Mesenchymal stem cell (in vitro differentiated cells and primary cell): ENCODE measurements around the gene TEDDM1.

Source experiments
- DNase-seq: peaks from one replicate; pipeline ENCODE4 v3.0.0-alpha.2; 2013
- H2AFZ ChIP-seq: one replicate; pipeline ENCODE4 v1.6.1; 2013; ENCODE audit warnings: low read depth, mild to moderate bottlenecking, control low read depth, inconsistent platforms, low read length, moderate library complexity
- H2AK5ac ChIP-seq: 2 replicates; pipeline ENCODE4 v1.6.1; 2013; ENCODE audit warnings: low read length, moderate library complexity, mild to moderate bottlenecking, inconsistent platforms; ENCODE audit not compliant: severe bottlenecking
- H2BK120ac ChIP-seq: one replicate; pipeline ENCODE4 v1.6.1; 2013; ENCODE audit warnings: low read depth, mild to moderate bottlenecking, inconsistent platforms, low read length, moderate library complexity
- H2BK12ac ChIP-seq, 2 experiments: one replicate each; pipeline ENCODE4 v1.6.1; 2013; ENCODE audit warnings: inconsistent platforms in 2 of 2, low read length in 2 of 2, mild to moderate bottlenecking in 2 of 2, moderate library complexity in 2 of 2, control low read depth in 1 of 2
- H2BK15ac ChIP-seq: one replicate; pipeline ENCODE4 v1.6.1; 2013; ENCODE audit warnings: mild to moderate bottlenecking, low read depth, inconsistent platforms; ENCODE audit not compliant: poor library complexity, severe bottlenecking
- H2BK5ac ChIP-seq: 2 replicates; pipeline ENCODE4 v1.6.1; 2013; ENCODE audit warnings: low read depth, mild to moderate bottlenecking, low read length, control low read depth, inconsistent platforms; ENCODE audit not compliant: poor library complexity, severe bottlenecking
- H3K14ac ChIP-seq, 2 experiments: one replicate each; pipeline ENCODE4 v1.6.1; 2013; ENCODE audit warnings: inconsistent platforms in 2 of 2, low read length in 2 of 2, control low read depth in 1 of 2, mild to moderate bottlenecking in 1 of 2, moderate library complexity in 1 of 2
- H3K18ac ChIP-seq, 2 experiments: one replicate each; pipeline ENCODE4 v1.6.1; 2013; ENCODE audit warnings: inconsistent platforms in 2 of 2, low read length in 2 of 2, control low read depth in 1 of 2, low read depth in 1 of 2, mild to moderate bottlenecking in 1 of 2
- H3K23ac ChIP-seq, 2 experiments: one replicate each; pipeline ENCODE4 v1.6.1; 2013; ENCODE audit warnings: inconsistent platforms in 2 of 2, low read length in 2 of 2, mild to moderate bottlenecking in 2 of 2, moderate library complexity in 2 of 2, control low read depth in 1 of 2
- H3K27ac ChIP-seq: 2 replicates; pipeline ENCODE4 v1.5.1; 2013; ENCODE audit warnings: mild to moderate bottlenecking, moderate library complexity, low read length, control low read depth, inconsistent platforms; ENCODE audit not compliant: poor library complexity, severe bottlenecking
- H3K27me3 ChIP-seq, 2 experiments: 2 replicates each; pipeline versions ENCODE4 v1.6.1 to v1.7.0; 2013; ENCODE audit warnings: low read length in 2 of 2, mild to moderate bottlenecking in 2 of 2, moderate library complexity in 2 of 2, control low read depth in 1 of 2, inconsistent platforms in 1 of 2; ENCODE audit not compliant: control insufficient read depth in 1 of 2, insufficient read depth in 1 of 2
- H3K36me3 ChIP-seq, 2 experiments: 2 replicates each; pipeline versions ENCODE4 v1.6.1 to v1.7.0; 2013; ENCODE audit warnings: low read length in 2 of 2, control low read depth in 1 of 2, inconsistent platforms in 1 of 2, low read depth in 1 of 2, mild to moderate bottlenecking in 1 of 2; ENCODE audit not compliant: insufficient read depth in 2 of 2, control insufficient read depth in 1 of 2
- H3K4ac ChIP-seq, 2 experiments: one replicate each; pipeline ENCODE4 v1.6.1; 2013; ENCODE audit warnings: inconsistent platforms in 2 of 2, low read length in 2 of 2, mild to moderate bottlenecking in 2 of 2, moderate library complexity in 2 of 2, control low read depth in 1 of 2, low read depth in 1 of 2
- H3K4me1 ChIP-seq: 2 replicates; pipeline ENCODE4 v1.6.1; 2013; ENCODE audit warnings: low read depth, low read length, control low read depth; ENCODE audit not compliant: control insufficient read depth, insufficient read depth
- H3K4me2 ChIP-seq: 2 replicates; pipeline ENCODE4 v1.6.1; 2013; ENCODE audit warnings: low read length, mild to moderate bottlenecking, inconsistent platforms; ENCODE audit not compliant: poor library complexity, severe bottlenecking
- H3K4me3 ChIP-seq, 2 experiments: 2 replicates each; pipeline versions ENCODE4 v1.5.1 to v1.7.0; 2013; ENCODE audit warnings: low read length in 2 of 2, mild to moderate bottlenecking in 2 of 2, control low read depth in 1 of 2, low read depth in 1 of 2; ENCODE audit not compliant: insufficient read depth in 1 of 2
- H3K79me1 ChIP-seq: replicated peaks from 2 replicates; pipeline ENCODE4 v1.6.1; 2013; ENCODE audit warnings: mild to moderate bottlenecking, control low read depth, low read length, inconsistent platforms; ENCODE audit not compliant: poor library complexity, severe bottlenecking
- H3K9ac ChIP-seq: 2 replicates; pipeline ENCODE4 v1.7.0; 2013; ENCODE audit warnings: mild to moderate bottlenecking, low read length, moderate library complexity
- H3K9me3 ChIP-seq: 2 replicates; pipeline ENCODE4 v1.7.0; 2013; ENCODE audit warnings: mild to moderate bottlenecking, low read length; ENCODE audit not compliant: control insufficient read depth
- H4K8ac ChIP-seq: one replicate; pipeline ENCODE4 v1.6.1; 2013; ENCODE audit warnings: inconsistent platforms, mild to moderate bottlenecking, low read length, moderate library complexity
- H4K91ac ChIP-seq: one replicate; pipeline ENCODE4 v1.6.1; 2013; ENCODE audit warnings: mild to moderate bottlenecking, low read length, inconsistent platforms
- WGBS: methylation state at CpG from one replicate; pipeline ENCODE4 v1.1.7; 2013; ENCODE audit warnings: mixed read lengths; 5-methylcytosine and 5-hydroxymethylcytosine counted together

TEDDM1 gene

GRCh38 chr1:182385885-182386853 is 14.3 kb downstream of the TEDDM1 start:
- H3K4me1 ChIP-seq, result peaks cover 7% of the 10 kb centered on the region
- H4K91ac ChIP-seq, result no peak overlapping the region
- H3K36me3 ChIP-seq, result peaks cover 36 to 73% of the 10 kb centered on the region in 2 experiments
- no peak overlapping the region for H2BK15ac ChIP-seq
- peaks cover 36% of the 10 kb centered on the region for H3K79me1 ChIP-seq
- H3K4me2 ChIP-seq, result no peak overlapping the region
- no peak overlapping the region for H3K23ac ChIP-seq
- H3K4ac ChIP-seq, result no peak overlapping the region
- no peak overlapping the region for H3K18ac ChIP-seq
- no peaks in the 10 kb centered on the region for H3K9me3 ChIP-seq
- no peak overlapping the region for H4K8ac ChIP-seq
- no peaks in the 10 kb centered on the region for H3K27me3 ChIP-seq
- DNase-seq, result no peak
- H3K9ac ChIP-seq, result no peak overlapping the region
- no peak overlapping the region for H2BK12ac ChIP-seq
- H2AFZ ChIP-seq, result no peak overlapping the region
- H2BK5ac ChIP-seq, result no peak overlapping the region
- no peak overlapping the region for H3K27ac ChIP-seq
- H2AK5ac ChIP-seq, result no peak overlapping the region
- H2BK120ac ChIP-seq, result no peak overlapping the region
- H3K4me3 ChIP-seq, result no peak overlapping the region
- WGBS, result 99% methylated on average over 6 of the region's 8 CpGs
- no peak overlapping the region for H3K14ac ChIP-seq

- Histone ChIP-seq H3K27me3 (no peaks in the 10 kb centered on the region), H3K4me1 (peaks cover 2% of the 10 kb centered on the region), H3K9ac (no peak overlapping the region), H3K27ac (no peak overlapping the region), H3K4me3 (no peak overlapping the region), H2AFZ (no peak overlapping the region), H4K91ac (no peak overlapping the region), H3K4ac (no peak overlapping the region), H2BK5ac (no peak overlapping the region), H4K8ac (no peak overlapping the region), H2BK12ac (no peak overlapping the region), H3K14ac (no peak overlapping the region), H3K23ac (no peak overlapping the region), H3K79me1 (peaks cover 32% of the 10 kb centered on the region), H2AK5ac (no peak overlapping the region), H3K4me2 (no peak overlapping the region), H2BK120ac (no peak overlapping the region), H2BK15ac (no peak overlapping the region), H3K18ac (no peak overlapping the region), H3K36me3 (peaks cover 36 to 73% of the 10 kb centered on the region in 2 experiments), H3K9me3 (no peaks in the 10 kb centered on the region)
- no peak for DNase-seq
- WGBS, result 96% methylated on average over 18 of the region's 19 CpGs
Measured at GRCh38 chr1:182384387-182384960, 16.0 kb downstream of the TEDDM1 start.

GRCh38 chr1:182383934-182384333 is 16.5 kb downstream of the TEDDM1 start:
- H2AK5ac ChIP-seq, result no peak overlapping the region
- H3K18ac ChIP-seq, result no peak overlapping the region
- no peaks in the 10 kb centered on the region for H3K27me3 ChIP-seq
- H3K79me1 ChIP-seq, result peaks cover 32% of the 10 kb centered on the region
- H3K36me3 ChIP-seq, result peaks cover 36 to 73% of the 10 kb centered on the region in 2 experiments
- H2BK5ac ChIP-seq, result no peak overlapping the region
- H2BK12ac ChIP-seq, result no peak overlapping the region
- WGBS, result over 99% methylated on average over 6 of the region's 7 CpGs
- no peak overlapping the region for H3K4me2 ChIP-seq
- H2AFZ ChIP-seq, result no peak overlapping the region
- H4K8ac ChIP-seq, result no peak overlapping the region
- H3K4ac ChIP-seq, result no peak overlapping the region
- no peak overlapping the region for H3K23ac ChIP-seq
- H3K9me3 ChIP-seq, result no peaks in the 10 kb centered on the region
- no peak overlapping the region for H3K4me3 ChIP-seq
- H3K27ac ChIP-seq, result no peak overlapping the region
- H3K14ac ChIP-seq, result no peak overlapping the region
- H2BK15ac ChIP-seq, result no peak overlapping the region
- H2BK120ac ChIP-seq, result no peak overlapping the region
- no peak overlapping the region for H4K91ac ChIP-seq
- H3K9ac ChIP-seq, result no peak overlapping the region
- H3K4me1 ChIP-seq, result peaks cover 2% of the 10 kb centered on the region
- no peak for DNase-seq

GRCh38 chr1:182383037-182383661 is 17.3 kb downstream of the TEDDM1 start:
- H3K23ac ChIP-seq, result no peak overlapping the region
- no peaks in the 10 kb centered on the region for H3K27me3 ChIP-seq
- no peak overlapping the region for H2BK5ac ChIP-seq
- no peaks in the 10 kb centered on the region for H3K9me3 ChIP-seq
- no peak overlapping the region for H3K4me3 ChIP-seq
- H3K14ac ChIP-seq, result no peak overlapping the region
- H3K4me1 ChIP-seq, result no peaks in the 10 kb centered on the region
- H2AK5ac ChIP-seq, result no peak overlapping the region
- no peak overlapping the region for H2AFZ ChIP-seq
- DNase-seq, result no peak
- peaks cover 33 to 69% of the 10 kb centered on the region in 2 experiments for H3K36me3 ChIP-seq
- no peak overlapping the region for H3K4ac ChIP-seq
- H3K79me1 ChIP-seq, result peaks cover 28% of the 10 kb centered on the region
- 94% methylated on average over 2 of the region's 4 CpGs for WGBS
- no peak overlapping the region for H2BK12ac ChIP-seq
- H2BK120ac ChIP-seq, result no peak overlapping the region
- no peak overlapping the region for H4K8ac ChIP-seq
- no peak overlapping the region for H3K27ac ChIP-seq
- H3K9ac ChIP-seq, result no peak overlapping the region
- H3K18ac ChIP-seq, result no peak overlapping the region
- H3K4me2 ChIP-seq, result no peak overlapping the region
- H4K91ac ChIP-seq, result no peak overlapping the region
- H2BK15ac ChIP-seq, result no peak overlapping the region
